ENCODE results near the gene LRRC58.

DNA sequence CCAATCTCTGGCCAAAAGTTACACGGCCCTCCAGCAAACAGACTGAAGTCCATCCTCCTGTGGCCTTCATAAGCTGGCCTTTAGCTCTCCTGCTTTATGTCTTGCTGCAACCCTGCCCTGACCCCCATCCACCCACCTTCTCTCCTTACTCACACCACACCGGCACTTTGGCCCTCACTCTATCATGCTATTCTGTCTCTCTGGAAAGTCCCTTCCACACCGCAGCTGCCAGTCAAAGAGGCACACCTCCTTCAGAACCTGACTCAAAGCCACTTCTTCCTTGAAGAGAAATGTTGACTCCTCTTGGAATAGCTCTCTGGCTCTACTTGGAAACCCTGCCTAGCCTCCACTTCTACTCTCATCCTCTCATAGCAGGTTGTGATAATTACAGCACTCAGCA, 68.6 kb downstream of the LRRC58 start:
- TF ChIP-seq, protein P1, sequence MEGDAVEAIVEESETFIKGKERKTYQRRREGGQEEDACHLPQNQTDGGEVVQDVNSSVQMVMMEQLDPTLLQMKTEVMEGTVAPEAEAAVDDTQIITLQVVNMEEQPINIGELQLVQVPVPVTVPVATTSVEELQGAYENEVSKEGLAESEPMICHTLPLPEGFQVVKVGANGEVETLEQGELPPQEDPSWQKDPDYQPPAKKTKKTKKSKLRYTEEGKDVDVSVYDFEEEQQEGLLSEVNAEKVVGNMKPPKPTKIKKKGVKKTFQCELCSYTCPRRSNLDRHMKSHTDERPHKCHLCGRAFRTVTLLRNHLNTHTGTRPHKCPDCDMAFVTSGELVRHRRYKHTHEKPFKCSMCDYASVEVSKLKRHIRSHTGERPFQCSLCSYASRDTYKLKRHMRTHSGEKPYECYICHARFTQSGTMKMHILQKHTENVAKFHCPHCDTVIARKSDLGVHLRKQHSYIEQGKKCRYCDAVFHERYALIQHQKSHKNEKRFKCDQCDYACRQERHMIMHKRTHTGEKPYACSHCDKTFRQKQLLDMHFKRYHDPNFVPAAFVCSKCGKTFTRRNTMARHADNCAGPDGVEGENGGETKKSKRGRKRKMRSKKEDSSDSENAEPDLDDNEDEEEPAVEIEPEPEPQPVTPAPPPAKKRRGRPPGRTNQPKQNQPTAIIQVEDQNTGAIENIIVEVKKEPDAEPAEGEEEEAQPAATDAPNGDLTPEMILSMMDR (IDR thresholded peaks at IDR 0.05): no peak
- no peak for TF ChIP-seq POLR2A (IDR thresholded peaks at IDR 0.05)
- TF ChIP-seq POLR2AphosphoS5 (IDR thresholded peaks at IDR 0.05): no peak

Data from suprapubic skin (tissue), 4 donors.